ENCODE measurements around the gene GPR65.

GRCh38 chr14:87955501-87955900, 49.4 kb upstream of the GPR65 start:
- TF ChIP-seq CTCF (conservative IDR thresholded peaks at IDR 0.05; ENCODE audit: low read depth, low read length): no peak
- no peak for TF ChIP-seq EZH2 (IDR thresholded peaks at IDR 0.05; ENCODE audit: low read length, unreplicated experiment)
